Endothelial cell of umbilical vein (primary cell): ENCODE measurements around the gene DENND1A. TPM values are rescaled to one million over a fixed set of nuclear protein-coding genes. Genes with fewer than 3 reads are reported as not detected.

Experiments
- BruUV-seq: library from RNA; stranded (reverse); fragments of 400-500 nt; replicated peaks from 2 replicates; lab custom pipeline; 2021; lab: Mats Ljungman, UMichigan
- CTCF ChIA-PET: fragments of 300-600, 350-600 bp; sonication (Branson Sonifier 250); formaldehyde crosslinking; loops from one replicate; lab custom pipeline; 2021; ENCODE audit warnings: antibody characterized with exemption, inconsistent platforms; lab: Charles Lee
- POLR2A ChIA-PET: fragments of 300-600, 350-600 bp; sonication (Branson Sonifier 250); formaldehyde crosslinking; loops from one replicate; lab custom pipeline; 2021; ENCODE audit warnings: antibody characterized with exemption, inconsistent platforms; lab: Charles Lee
- DNase-seq: peaks from one replicate; pipeline ENCODE4 v3.0.0-alpha.2; 2011; ENCODE audit warnings: low read depth, low spot score
- FAIRE-seq: peaks from 2 replicates; lab custom pipeline; 2011; peaks lifted over from hg19 to GRCh38; lab: Jason Lieb, UNC
- H2AFZ ChIP-seq: 2 replicates; pipeline ENCODE4 v1.6.0; 2012; ENCODE audit warnings: low read depth, low read length, control low read depth, inconsistent platforms
- H3K27ac ChIP-seq: 2 replicates; pipeline ENCODE4 v1.5.1; 2011; ENCODE audit warnings: low read depth, mild to moderate bottlenecking, control low read depth, low read length, moderate library complexity; ENCODE audit not compliant: insufficient read depth
- H3K27me3 ChIP-seq, 2 experiments: 2 replicates each; pipeline versions ENCODE4 v1.6.0 to v1.6.1; 2011; ENCODE audit warnings: low read length in 2 of 2, mixed read lengths in 1 of 2; ENCODE audit not compliant: control insufficient read depth in 2 of 2, insufficient read depth in 2 of 2
- H3K36me3 ChIP-seq, 2 experiments: 2 replicates in 1 of 2; 3 replicates in 1 of 2; pipeline ENCODE4 v1.5.1; 2011; ENCODE audit warnings: low read length in 2 of 2, mild to moderate bottlenecking in 1 of 2, moderate library complexity in 1 of 2; ENCODE audit not compliant: control insufficient read depth in 2 of 2, insufficient read depth in 2 of 2; ENCODE audit errors: extremely low read depth in 1 of 2
- H3K4me1 ChIP-seq: 3 replicates; pipeline ENCODE4 v1.5.1; 2011; ENCODE audit warnings: mild to moderate bottlenecking, low read length; ENCODE audit not compliant: control insufficient read depth, insufficient read depth; ENCODE audit errors: extremely low read depth
- H3K4me2 ChIP-seq: 2 replicates; pipeline ENCODE4 v1.6.1; 2011; ENCODE audit warnings: low read length, control low read depth, mixed read lengths; ENCODE audit not compliant: insufficient read depth
- H3K4me3 ChIP-seq, 3 experiments: fragments of 200-600 bp in 1 of 3; sonication (generic), shearing (Covaris generic) in 1 of 3; replicated peaks in 1 of 3; 2 replicates each; pipeline ENCODE4 v1.5.1; 2011 to 2016; ENCODE audit warnings: control low read depth in 3 of 3, low read length in 3 of 3, mild to moderate bottlenecking in 2 of 3, inconsistent platforms in 1 of 3, low read depth in 1 of 3, moderate library complexity in 1 of 3; ENCODE audit not compliant: insufficient read depth in 1 of 3
- H3K79me2 ChIP-seq: 2 replicates; pipeline ENCODE4 v1.6.0; 2012; ENCODE audit warnings: low read length, inconsistent platforms; ENCODE audit not compliant: control insufficient read depth, insufficient read depth
- H3K9ac ChIP-seq: replicated peaks from 2 replicates; pipeline ENCODE3; 2011; ENCODE audit warnings: low read length, control low read depth; ENCODE audit not compliant: insufficient read depth; ENCODE audit errors: extremely low read depth
- H3K9me1 ChIP-seq: replicated peaks from 3 replicates; pipeline ENCODE4 v1.6.0; 2011; ENCODE audit warnings: mild to moderate bottlenecking, low read length; ENCODE audit not compliant: control insufficient read depth, insufficient read depth; ENCODE audit errors: extremely low read depth
- H3K9me3 ChIP-seq: replicated peaks from 2 replicates; pipeline ENCODE4 v1.5.1; 2012; ENCODE audit warnings: low read length, inconsistent platforms; ENCODE audit not compliant: control insufficient read depth, insufficient read depth
- H4K20me1 ChIP-seq: replicated peaks from 2 replicates; pipeline ENCODE3; 2011; ENCODE audit warnings: mild to moderate bottlenecking, low read length; ENCODE audit not compliant: control insufficient read depth, insufficient read depth; ENCODE audit errors: extremely low read depth
- EZH2 ChIP-seq: IDR thresholded peaks from 2 replicates; pipeline ENCODE4 v1.6.1; 2012; ENCODE audit warnings: borderline replicate concordance, low read depth, mild to moderate bottlenecking, moderate library complexity, low read length, inconsistent platforms; ENCODE audit not compliant: severe bottlenecking
- FOS ChIP-seq: IDR thresholded peaks from 2 replicates; pipeline ENCODE4 v1.6.1; 2011; ENCODE audit warnings: mild to moderate bottlenecking, low read length, moderate library complexity, borderline replicate concordance; ENCODE audit not compliant: insufficient read depth
- GATA2 ChIP-seq: IDR thresholded peaks from 2 replicates; pipeline ENCODE4 v1.7.0; 2011; ENCODE audit warnings: low read depth, mild to moderate bottlenecking, moderate library complexity, mixed read lengths, low read length; ENCODE audit not compliant: insufficient read length, insufficient read depth
- JUN ChIP-seq: IDR thresholded peaks from 2 replicates; pipeline ENCODE4 v1.6.1; 2011; ENCODE audit warnings: borderline replicate concordance, low read depth; ENCODE audit not compliant: insufficient read length, insufficient read depth
- MAX ChIP-seq: IDR thresholded peaks from 2 replicates; pipeline ENCODE4 v1.6.1; 2011; ENCODE audit not compliant: insufficient read depth, insufficient read length
- MYC ChIP-seq: IDR thresholded peaks from one replicate; pipeline ENCODE4 v1.6.1; 2011; ENCODE audit warnings: mild to moderate bottlenecking, low read depth, low read length
- POLR2A ChIP-seq: IDR thresholded peaks from 2 replicates; pipeline ENCODE4 v1.6.1; 2012; ENCODE audit warnings: low read depth, mild to moderate bottlenecking, control low read depth, low read length
- POLR2AphosphoS5 ChIP-seq: IDR thresholded peaks from 2 replicates; pipeline ENCODE4 v1.6.1; 2012; ENCODE audit warnings: low read depth, mild to moderate bottlenecking, control low read depth, low read length, moderate library complexity; ENCODE audit not compliant: insufficient read depth
- dilution Hi-C: fragments of 300-500 bp; cut with MboI; formaldehyde crosslinking; loops from one replicate; pipeline ENCODE4 v1.15.0; 2019; ENCODE audit warnings: low sequenced_read_pairs; ENCODE audit not compliant: extremely low pct_ligation_motif_present
- intact Hi-C: fragments of 100-400 bp; cut with micrococcal nuclease; formaldehyde crosslinking; loops from one replicate; pipeline ENCODE4 v1.10.0; 2022
- polyA plus RNA-seq, 4 experiments: library from polyadenylated mRNA; depleted of rRNA in 3 of 4; stranded (reverse) in 3 of 4; unstranded in 1 of 4; fragments of >200 nt; gene quantifications; 2 replicates each; pipeline versions ENCODE4 v1.2.1 to v1.2.3, GENCODE V29; 2011 to 2012; ENCODE audit warnings: missing spikeins in 1 of 4
- total RNA-seq: library from RNA; stranded (reverse); gene quantifications from 2 replicates; pipeline ENCODE4 v1.2.3, GENCODE V29; 2021
- TF ChIP-seq, protein P1 (sequence below), 2 donors: IDR thresholded peaks; 1 replicate in 1 of 2; 2 replicates in 1 of 2; pipeline ENCODE4 v1.5.1; 2011; ENCODE audit warnings: low read length in 2 of 2, mild to moderate bottlenecking in 2 of 2, moderate library complexity in 2 of 2, control low read depth in 1 of 2, inconsistent platforms in 1 of 2, low read depth in 1 of 2; ENCODE audit not compliant: insufficient read depth in 1 of 2; ENCODE audit errors: extremely low read depth in 1 of 2

The DENND1A gene
- total and polyA plus RNA-seq, 2 donors (not counting 3 experiments of a cell fraction or from before 2014, with no cell fraction given): 18.5 to 24.5 TPM

DNA sequence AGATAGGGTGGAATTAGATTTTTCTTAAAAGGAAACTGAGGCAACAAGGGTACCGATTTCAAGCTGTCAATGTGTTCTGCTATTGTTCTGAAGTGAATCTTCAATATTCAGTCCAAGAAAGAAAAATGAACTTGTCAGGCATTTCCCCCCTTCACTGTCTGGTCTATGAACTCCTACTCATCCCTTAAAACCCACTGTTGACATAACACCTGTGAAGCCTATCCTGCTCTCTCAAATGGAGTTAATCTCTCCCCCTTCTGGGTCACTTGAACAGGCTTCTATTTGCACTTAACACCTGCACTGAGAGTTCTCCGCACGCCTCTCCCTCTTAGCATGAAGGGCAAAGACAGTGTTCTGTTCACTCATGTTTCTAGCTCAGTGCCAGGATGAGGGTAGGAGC lies 429.6 kb downstream of the DENND1A start:
- no peaks in the 10 kb centered on the region for H3K9me1 ChIP-seq
- no peaks in the 10 kb centered on the region for H3K79me2 ChIP-seq
- H2AFZ ChIP-seq: no peak overlapping the region
- DNase-seq (no peak), FAIRE-seq (no peak)
- H3K4me3 ChIP-seq: no peak overlapping the region
- H4K20me1 ChIP-seq: no peaks in the 10 kb centered on the region
- no peak overlapping the region for H3K4me2 ChIP-seq
- H3K4me1 ChIP-seq: no peaks in the 10 kb centered on the region
- no peaks in the 10 kb centered on the region for H3K27me3 ChIP-seq
- no peaks in the 10 kb centered on the region for H3K9me3 ChIP-seq
- no peaks in the 10 kb centered on the region for H3K36me3 ChIP-seq
- no peak overlapping the region for H3K27ac ChIP-seq
- no peak overlapping the region for H3K9ac ChIP-seq
- ChIA-PET POLR2A (no interaction called here), CTCF (interaction anchor here (0.9 kb wide), 1 partner anchor 11 kb away, joined by 3 read pairs; no protein-coding TSS in a partner anchor)
- intact Hi-C loops: no loop called here
- dilution Hi-C loops: no loop called here
- no peak for TF ChIP-seq JUN
- no peak for TF ChIP-seq MYC
- TF ChIP-seq POLR2A: no peak
- no peak for TF ChIP-seq MAX
- no peak for TF ChIP-seq FOS
- TF ChIP-seq, protein P1, sequence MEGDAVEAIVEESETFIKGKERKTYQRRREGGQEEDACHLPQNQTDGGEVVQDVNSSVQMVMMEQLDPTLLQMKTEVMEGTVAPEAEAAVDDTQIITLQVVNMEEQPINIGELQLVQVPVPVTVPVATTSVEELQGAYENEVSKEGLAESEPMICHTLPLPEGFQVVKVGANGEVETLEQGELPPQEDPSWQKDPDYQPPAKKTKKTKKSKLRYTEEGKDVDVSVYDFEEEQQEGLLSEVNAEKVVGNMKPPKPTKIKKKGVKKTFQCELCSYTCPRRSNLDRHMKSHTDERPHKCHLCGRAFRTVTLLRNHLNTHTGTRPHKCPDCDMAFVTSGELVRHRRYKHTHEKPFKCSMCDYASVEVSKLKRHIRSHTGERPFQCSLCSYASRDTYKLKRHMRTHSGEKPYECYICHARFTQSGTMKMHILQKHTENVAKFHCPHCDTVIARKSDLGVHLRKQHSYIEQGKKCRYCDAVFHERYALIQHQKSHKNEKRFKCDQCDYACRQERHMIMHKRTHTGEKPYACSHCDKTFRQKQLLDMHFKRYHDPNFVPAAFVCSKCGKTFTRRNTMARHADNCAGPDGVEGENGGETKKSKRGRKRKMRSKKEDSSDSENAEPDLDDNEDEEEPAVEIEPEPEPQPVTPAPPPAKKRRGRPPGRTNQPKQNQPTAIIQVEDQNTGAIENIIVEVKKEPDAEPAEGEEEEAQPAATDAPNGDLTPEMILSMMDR (IDR thresholded peaks at IDR 0.05; ENCODE audit: extremely low read depth in 1 of 2, insufficient read depth in 1 of 2, low read depth in 1 of 2, low read length in 2 of 2): no peak
- TF ChIP-seq EZH2: no peak
- no peak for TF ChIP-seq GATA2
- no peak for TF ChIP-seq POLR2AphosphoS5
- BruUV-seq: no TSS peak
